ENCODE data around the gene GMPS. TPM values are rescaled to one million over a fixed set of nuclear protein-coding genes. Genes with fewer than 3 reads are reported as not detected.

GMPS gene
- total and polyA plus RNA-seq, 2 of the 13 experiments (the other 11 are each of a cell fraction or from before 2014, with no cell fraction given) = 29.6 to 85.5 TPM

DNA sequence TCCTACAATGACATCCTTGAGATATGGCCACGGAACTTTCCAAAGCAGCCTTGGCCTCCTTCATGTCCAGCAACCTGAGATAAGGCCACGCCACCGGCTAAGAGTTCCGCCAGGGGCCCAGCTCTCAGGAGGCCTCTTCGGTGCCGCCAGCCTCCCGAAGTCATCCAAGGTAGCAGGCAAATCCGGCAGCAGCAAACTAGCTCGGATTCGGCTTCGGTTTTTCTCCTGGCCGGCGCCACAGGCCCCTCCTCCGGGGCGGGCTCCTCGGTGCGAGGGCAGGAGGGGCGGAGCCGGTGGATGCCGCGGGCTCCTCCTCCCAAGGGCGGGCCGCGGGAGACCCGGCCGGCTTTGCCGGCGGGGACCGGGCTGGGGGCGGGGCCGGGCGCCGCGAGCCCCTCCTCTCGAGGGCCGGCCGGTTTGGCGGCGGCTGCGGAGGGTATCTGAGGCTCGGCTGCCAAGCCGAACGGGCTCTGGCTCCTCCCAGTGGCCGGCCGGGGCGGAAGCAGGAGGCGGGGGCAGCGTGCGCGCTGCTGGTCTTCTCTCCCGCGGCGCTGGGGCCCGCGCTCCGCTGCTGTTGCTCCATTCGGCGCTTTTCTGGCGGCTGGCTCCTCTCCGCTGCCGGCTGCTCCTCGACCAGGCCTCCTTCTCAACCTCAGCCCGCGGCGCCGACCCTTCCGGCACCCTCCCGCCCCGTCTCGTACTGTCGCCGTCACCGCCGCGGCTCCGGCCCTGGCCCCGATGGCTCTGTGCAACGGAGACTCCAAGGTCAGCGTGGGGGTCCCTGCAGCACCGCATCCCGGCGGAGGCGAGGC lies at the start of gene GMPS (continued):
- no peak for TF ChIP-seq NR3C1 (CRISPR knock-in tag; IDR thresholded peaks at IDR 0.05)
- no peak for TF ChIP-seq MAF1 (CRISPR knock-in tag; IDR thresholded peaks at IDR 0.05; ENCODE audit: borderline replicate concordance)
- peak; percentile 69; the same call in 1 of the 2 replicates for TF ChIP-seq KLF6 (CRISPR knock-in tag; IDR thresholded peaks at IDR 0.05)
- TF ChIP-seq, protein P1, sequence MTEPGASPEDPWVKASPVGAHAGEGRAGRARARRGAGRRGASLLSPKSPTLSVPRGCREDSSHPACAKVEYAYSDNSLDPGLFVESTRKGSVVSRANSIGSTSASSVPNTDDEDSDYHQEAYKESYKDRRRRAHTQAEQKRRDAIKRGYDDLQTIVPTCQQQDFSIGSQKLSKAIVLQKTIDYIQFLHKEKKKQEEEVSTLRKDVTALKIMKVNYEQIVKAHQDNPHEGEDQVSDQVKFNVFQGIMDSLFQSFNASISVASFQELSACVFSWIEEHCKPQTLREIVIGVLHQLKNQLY (CRISPR knock-in tag; IDR thresholded peaks at IDR 0.05) = no peak
- TF ChIP-seq, protein P2, sequence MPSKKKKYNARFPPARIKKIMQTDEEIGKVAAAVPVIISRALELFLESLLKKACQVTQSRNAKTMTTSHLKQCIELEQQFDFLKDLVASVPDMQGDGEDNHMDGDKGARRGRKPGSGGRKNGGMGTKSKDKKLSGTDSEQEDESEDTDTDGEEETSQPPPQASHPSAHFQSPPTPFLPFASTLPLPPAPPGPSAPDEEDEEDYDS (CRISPR knock-in tag; IDR thresholded peaks at IDR 0.05) = peak; percentile 95
- TF ChIP-seq ZNF382 (CRISPR knock-in tag; IDR thresholded peaks at IDR 0.05; ENCODE audit: borderline replicate concordance) = no peak
- TF ChIP-seq, protein P3, sequence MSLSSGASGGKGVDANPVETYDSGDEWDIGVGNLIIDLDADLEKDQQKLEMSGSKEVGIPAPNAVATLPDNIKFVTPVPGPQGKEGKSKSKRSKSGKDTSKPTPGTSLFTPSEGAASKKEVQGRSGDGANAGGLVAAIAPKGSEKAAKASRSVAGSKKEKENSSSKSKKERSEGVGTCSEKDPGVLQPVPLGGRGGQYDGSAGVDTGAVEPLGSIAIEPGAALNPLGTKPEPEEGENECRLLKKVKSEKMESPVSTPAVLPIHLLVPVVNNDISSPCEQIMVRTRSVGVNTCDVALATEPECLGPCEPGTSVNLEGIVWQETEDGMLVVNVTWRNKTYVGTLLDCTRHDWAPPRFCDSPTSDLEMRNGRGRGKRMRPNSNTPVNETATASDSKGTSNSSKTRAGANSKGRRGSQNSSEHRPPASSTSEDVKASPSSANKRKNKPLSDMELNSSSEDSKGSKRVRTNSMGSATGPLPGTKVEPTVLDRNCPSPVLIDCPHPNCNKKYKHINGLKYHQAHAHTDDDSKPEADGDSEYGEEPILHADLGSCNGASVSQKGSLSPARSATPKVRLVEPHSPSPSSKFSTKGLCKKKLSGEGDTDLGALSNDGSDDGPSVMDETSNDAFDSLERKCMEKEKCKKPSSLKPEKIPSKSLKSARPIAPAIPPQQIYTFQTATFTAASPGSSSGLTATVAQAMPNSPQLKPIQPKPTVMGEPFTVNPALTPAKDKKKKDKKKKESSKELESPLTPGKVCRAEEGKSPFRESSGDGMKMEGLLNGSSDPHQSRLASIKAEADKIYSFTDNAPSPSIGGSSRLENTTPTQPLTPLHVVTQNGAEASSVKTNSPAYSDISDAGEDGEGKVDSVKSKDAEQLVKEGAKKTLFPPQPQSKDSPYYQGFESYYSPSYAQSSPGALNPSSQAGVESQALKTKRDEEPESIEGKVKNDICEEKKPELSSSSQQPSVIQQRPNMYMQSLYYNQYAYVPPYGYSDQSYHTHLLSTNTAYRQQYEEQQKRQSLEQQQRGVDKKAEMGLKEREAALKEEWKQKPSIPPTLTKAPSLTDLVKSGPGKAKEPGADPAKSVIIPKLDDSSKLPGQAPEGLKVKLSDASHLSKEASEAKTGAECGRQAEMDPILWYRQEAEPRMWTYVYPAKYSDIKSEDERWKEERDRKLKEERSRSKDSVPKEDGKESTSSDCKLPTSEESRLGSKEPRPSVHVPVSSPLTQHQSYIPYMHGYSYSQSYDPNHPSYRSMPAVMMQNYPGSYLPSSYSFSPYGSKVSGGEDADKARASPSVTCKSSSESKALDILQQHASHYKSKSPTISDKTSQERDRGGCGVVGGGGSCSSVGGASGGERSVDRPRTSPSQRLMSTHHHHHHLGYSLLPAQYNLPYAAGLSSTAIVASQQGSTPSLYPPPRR (CRISPR knock-in tag; IDR thresholded peaks at IDR 0.05; ENCODE audit: borderline replicate concordance) = peak; percentile 47; the same call in 1 of the 2 replicates
- TF ChIP-seq GFI1 (CRISPR knock-in tag; IDR thresholded peaks at IDR 0.05; ENCODE audit: borderline replicate concordance) = no peak
- TF ChIP-seq, protein P4, sequence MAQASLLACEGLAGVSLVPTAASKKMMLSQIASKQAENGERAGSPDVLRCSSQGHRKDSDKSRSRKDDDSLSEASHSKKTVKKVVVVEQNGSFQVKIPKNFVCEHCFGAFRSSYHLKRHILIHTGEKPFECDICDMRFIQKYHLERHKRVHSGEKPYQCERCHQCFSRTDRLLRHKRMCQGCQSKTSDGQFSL (CRISPR knock-in tag; IDR thresholded peaks at IDR 0.05) = no peak
- peak; percentile 75; the same call in 1 of the 2 replicates for TF ChIP-seq SMAD3 (CRISPR knock-in tag; IDR thresholded peaks at IDR 0.05)
- TF ChIP-seq ZFYVE20 (CRISPR knock-in tag; IDR thresholded peaks at IDR 0.05; ENCODE audit: borderline replicate concordance, low read depth) = no peak
- no peak for TF ChIP-seq NFRKB (IDR thresholded peaks at IDR 0.05)
- no peak for TF ChIP-seq ZNF10 (CRISPR knock-in tag; IDR thresholded peaks at IDR 0.05; ENCODE audit: borderline replicate concordance, low read depth)
- TF ChIP-seq, protein P5, sequence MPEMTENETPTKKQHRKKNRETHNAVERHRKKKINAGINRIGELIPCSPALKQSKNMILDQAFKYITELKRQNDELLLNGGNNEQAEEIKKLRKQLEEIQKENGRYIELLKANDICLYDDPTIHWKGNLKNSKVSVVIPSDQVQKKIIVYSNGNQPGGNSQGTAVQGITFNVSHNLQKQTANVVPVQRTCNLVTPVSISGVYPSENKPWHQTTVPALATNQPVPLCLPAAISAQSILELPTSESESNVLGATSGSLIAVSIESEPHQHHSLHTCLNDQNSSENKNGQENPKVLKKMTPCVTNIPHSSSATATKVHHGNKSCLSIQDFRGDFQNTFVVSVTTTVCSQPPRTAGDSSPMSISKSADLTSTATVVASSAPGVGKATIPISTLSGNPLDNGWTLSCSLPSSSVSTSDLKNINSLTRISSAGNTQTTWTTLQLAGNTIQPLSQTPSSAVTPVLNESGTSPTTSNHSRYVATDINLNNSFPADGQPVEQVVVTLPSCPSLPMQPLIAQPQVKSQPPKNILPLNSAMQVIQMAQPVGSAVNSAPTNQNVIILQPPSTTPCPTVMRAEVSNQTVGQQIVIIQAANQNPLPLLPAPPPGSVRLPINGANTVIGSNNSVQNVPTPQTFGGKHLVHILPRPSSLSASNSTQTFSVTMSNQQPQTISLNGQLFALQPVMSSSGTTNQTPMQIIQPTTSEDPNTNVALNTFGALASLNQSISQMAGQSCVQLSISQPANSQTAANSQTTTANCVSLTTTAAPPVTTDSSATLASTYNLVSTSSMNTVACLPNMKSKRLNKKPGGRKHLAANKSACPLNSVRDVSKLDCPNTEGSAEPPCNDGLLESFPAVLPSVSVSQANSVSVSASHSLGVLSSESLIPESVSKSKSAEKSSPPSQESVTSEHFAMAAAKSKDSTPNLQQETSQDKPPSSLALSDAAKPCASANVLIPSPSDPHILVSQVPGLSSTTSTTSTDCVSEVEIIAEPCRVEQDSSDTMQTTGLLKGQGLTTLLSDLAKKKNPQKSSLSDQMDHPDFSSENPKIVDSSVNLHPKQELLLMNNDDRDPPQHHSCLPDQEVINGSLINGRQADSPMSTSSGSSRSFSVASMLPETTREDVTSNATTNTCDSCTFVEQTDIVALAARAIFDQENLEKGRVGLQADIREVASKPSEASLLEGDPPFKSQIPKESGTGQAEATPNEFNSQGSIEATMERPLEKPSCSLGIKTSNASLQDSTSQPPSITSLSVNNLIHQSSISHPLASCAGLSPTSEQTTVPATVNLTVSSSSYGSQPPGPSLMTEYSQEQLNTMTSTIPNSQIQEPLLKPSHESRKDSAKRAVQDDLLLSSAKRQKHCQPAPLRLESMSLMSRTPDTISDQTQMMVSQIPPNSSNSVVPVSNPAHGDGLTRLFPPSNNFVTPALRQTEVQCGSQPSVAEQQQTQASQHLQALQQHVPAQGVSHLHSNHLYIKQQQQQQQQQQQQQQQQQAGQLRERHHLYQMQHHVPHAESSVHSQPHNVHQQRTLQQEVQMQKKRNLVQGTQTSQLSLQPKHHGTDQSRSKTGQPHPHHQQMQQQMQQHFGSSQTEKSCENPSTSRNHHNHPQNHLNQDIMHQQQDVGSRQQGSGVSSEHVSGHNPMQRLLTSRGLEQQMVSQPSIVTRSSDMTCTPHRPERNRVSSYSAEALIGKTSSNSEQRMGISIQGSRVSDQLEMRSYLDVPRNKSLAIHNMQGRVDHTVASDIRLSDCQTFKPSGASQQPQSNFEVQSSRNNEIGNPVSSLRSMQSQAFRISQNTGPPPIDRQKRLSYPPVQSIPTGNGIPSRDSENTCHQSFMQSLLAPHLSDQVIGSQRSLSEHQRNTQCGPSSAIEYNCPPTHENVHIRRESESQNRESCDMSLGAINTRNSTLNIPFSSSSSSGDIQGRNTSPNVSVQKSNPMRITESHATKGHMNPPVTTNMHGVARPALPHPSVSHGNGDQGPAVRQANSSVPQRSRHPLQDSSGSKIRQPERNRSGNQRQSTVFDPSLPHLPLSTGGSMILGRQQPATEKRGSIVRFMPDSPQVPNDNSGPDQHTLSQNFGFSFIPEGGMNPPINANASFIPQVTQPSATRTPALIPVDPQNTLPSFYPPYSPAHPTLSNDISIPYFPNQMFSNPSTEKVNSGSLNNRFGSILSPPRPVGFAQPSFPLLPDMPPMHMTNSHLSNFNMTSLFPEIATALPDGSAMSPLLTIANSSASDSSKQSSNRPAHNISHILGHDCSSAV (CRISPR knock-in tag; IDR thresholded peaks at IDR 0.05; ENCODE audit: borderline replicate concordance) = 0 out of 2 replicates have a peak, but pooled peaks have one; percentile 57
